HG03196 (cell line): Measurements from ENCODE around the gene RRAS2.
"Not testable (repeated sequence)": the region's sequence is repeated elsewhere in the genome, so short reads cannot be mapped to it uniquely, and the experiment has no call there.

Experiments used
- ATAC-seq: cut with Tn5 transposase; IDR thresholded peaks from one replicate; pipeline ENCODE4 v1.9.1; 2021; ENCODE audit not compliant: unreplicated experiment

The RRAS2 gene

GRCh38 chr11:14308897-14309387 is 50.0 kb downstream of the RRAS2 start:
- ATAC-seq = no peak

- peak; percentile 38 for ATAC-seq
Measured at GRCh38 chr11:14308114-14308896, 50.7 kb downstream of the RRAS2 start.

GRCh38 chr11:14306481-14306880 is 52.5 kb downstream of the RRAS2 start:
- ATAC-seq = no peak

GRCh38 chr11:14305649-14306048 is 53.3 kb downstream of the RRAS2 start:
- no peak for ATAC-seq

GRCh38 chr11:14304601-14305000 is 54.4 kb downstream of the RRAS2 start:
- no peak for ATAC-seq

GRCh38 chr11:14300661-14301304 is 58.2 kb downstream of the RRAS2 start:
- ATAC-seq = peak; percentile 85

- no peak for ATAC-seq
Measured at GRCh38 chr11:14299921-14300320, 59.1 kb downstream of the RRAS2 start.

- ATAC-seq = no peak
Measured at GRCh38 chr11:14290422-14290821, 68.6 kb downstream of the RRAS2 start.

- ATAC-seq = no peak
Measured at GRCh38 chr11:14288189-14288935, 70.6 kb downstream of the RRAS2 start.

- ATAC-seq = not testable (repeated sequence)
Measured at GRCh38 chr11:14278869-14279268, 80.1 kb downstream of the RRAS2 start.

GRCh38 chr11:14275076-14275475 is 83.9 kb downstream of the RRAS2 start:
- no peak for ATAC-seq

GRCh38 chr11:14273895-14274294 is 85.1 kb downstream of the RRAS2 start:
- ATAC-seq = no peak

- ATAC-seq = peak; percentile 71
Measured at GRCh38 chr11:14270690-14271542, 88.1 kb downstream of the RRAS2 start.

- no peak for ATAC-seq
Measured at GRCh38 chr11:14269692-14270573, 89.0 kb downstream of the RRAS2 start.

- ATAC-seq = no peak
Measured at GRCh38 chr11:14267861-14268635, 90.9 kb downstream of the RRAS2 start.

- ATAC-seq = no peak
Measured at GRCh38 chr11:14266622-14267021, 92.4 kb downstream of the RRAS2 start.

- ATAC-seq = no peak
Measured at GRCh38 chr11:14264966-14265365, 94.0 kb downstream of the RRAS2 start.

GRCh38 chr11:14262271-14262846 is 96.6 kb downstream of the RRAS2 start:
- no peak for ATAC-seq

- no peak for ATAC-seq
Measured at GRCh38 chr11:14261066-14261465, 97.9 kb downstream of the RRAS2 start.
